Endodermal cell (in vitro differentiated cells): ENCODE results near the gene SELPLG. TPM values are rescaled to one million over a fixed set of nuclear protein-coding genes. Genes with fewer than 3 reads are reported as not detected.
"Not testable (repeated sequence)": the region's sequence is repeated elsewhere in the genome, so short reads cannot be mapped to it uniquely, and the experiment has no call there.

Source experiments
- DNase-seq: peaks from one replicate; pipeline ENCODE4 v3.0.0-alpha.2; 2017
- H3K27ac ChIP-seq: 2 replicates; pipeline ENCODE4 v1.5.1; 2013; ENCODE audit warnings: mild to moderate bottlenecking, low read depth, low read length, moderate library complexity
- H3K27me3 ChIP-seq: 2 replicates; pipeline ENCODE4 v1.6.1; 2013; ENCODE audit warnings: mild to moderate bottlenecking, low read length, moderate library complexity; ENCODE audit not compliant: insufficient read depth, control insufficient read depth, poor library complexity, severe bottlenecking
- H3K36me3 ChIP-seq: 2 replicates; pipeline ENCODE4 v1.7.0; 2013; ENCODE audit warnings: mild to moderate bottlenecking, low read length, moderate library complexity; ENCODE audit not compliant: control insufficient read depth, insufficient read depth
- H3K4me1 ChIP-seq: one replicate; pipeline ENCODE4 v1.7.0; 2013; ENCODE audit warnings: low read length; ENCODE audit not compliant: control insufficient read depth, insufficient read depth
- H3K4me3 ChIP-seq: 2 replicates; pipeline ENCODE4 v1.5.1; 2013; ENCODE audit warnings: mild to moderate bottlenecking, low read length, moderate library complexity
- H3K9ac ChIP-seq: 2 replicates; pipeline ENCODE4 v1.6.1; 2013; ENCODE audit warnings: mild to moderate bottlenecking, low read length, moderate library complexity; ENCODE audit not compliant: poor library complexity, severe bottlenecking; ENCODE audit errors: extremely low read depth
- H3K9me3 ChIP-seq: 2 replicates; pipeline ENCODE4 v1.6.1; 2013; ENCODE audit warnings: mild to moderate bottlenecking, low read length, moderate library complexity; ENCODE audit not compliant: control insufficient read depth
- H3K27ac Mint-ChIP-seq: 2 replicates; pipeline ENCODE4 v1.8.0; 2020; ENCODE audit warnings: mixed read lengths
- H3K27me3 Mint-ChIP-seq: 2 replicates; pipeline ENCODE4 v1.8.0; 2021; ENCODE audit warnings: mild to moderate bottlenecking, mixed read lengths; ENCODE audit not compliant: insufficient read depth
- H3K36me3 Mint-ChIP-seq: 2 replicates; pipeline ENCODE4 v1.8.0; 2020; ENCODE audit warnings: low read depth, mixed read lengths
- H3K4me1 Mint-ChIP-seq: 2 replicates; pipeline ENCODE4 v1.8.0; 2020; ENCODE audit warnings: mixed read lengths
- H3K4me3 Mint-ChIP-seq: 2 replicates; pipeline ENCODE4 v1.8.0; 2020; ENCODE audit warnings: mild to moderate bottlenecking, moderate library complexity, mixed read lengths
- H3K9me3 Mint-ChIP-seq: 2 replicates; pipeline ENCODE4 v1.8.0; 2020; ENCODE audit warnings: mild to moderate bottlenecking, mixed read lengths
- CTCF ChIP-seq: fragments of 200-600 bp; sonication (generic); conservative IDR thresholded peaks from 2 replicates; pipeline ENCODE4 v1.5.0; 2021; ENCODE audit warnings: antibody characterized with exemption, mild to moderate bottlenecking
- WGBS, 2 experiments: methylation state at CpG; one replicate each; pipeline versions ENCODE4 v1.1.5 to v1.1.7; 2013; ENCODE audit warnings: missing lambda C conversion rate in 2 of 2, mixed read lengths in 1 of 2; ENCODE audit not compliant: insufficient coverage in 1 of 2, insufficient read length in 1 of 2; 5-methylcytosine and 5-hydroxymethylcytosine counted together
- total RNA-seq, 2 donors: library from RNA; stranded (reverse); fragmentation: NEBNext Ultra II Directional in 1 of 2; extraction: Animal tissue kit (Norgen Biotek cat#: 25700) in 1 of 2; gene quantifications; 2 replicates in 1 of 2; 3 replicates in 1 of 2; pipeline ENCODE4 v1.2.1, GENCODE V29; 2021

SELPLG gene
- total RNA-seq, 2 donors from 2014 or later = 0.13 TPM; not detected in 1

- WGBS, 2 experiments = 7 to 23% methylated on average over 1 to 4 of the region's 5 CpGs
- H3K4me1 Mint-ChIP-seq = no peaks in the 10 kb centered on the region
- Histone ChIP-seq H3K4me3 (no peak overlapping the region), H3K4me1 (no peaks in the 10 kb centered on the region), H3K27me3 (no peaks in the 10 kb centered on the region), H3K36me3 (peaks cover 36% of the 10 kb centered on the region), H3K27ac (peak overlapping the region; percentile 16), H3K9ac (no peak overlapping the region), H3K9me3 (no peaks in the 10 kb centered on the region)
- no peaks in the 10 kb centered on the region for H3K27me3 Mint-ChIP-seq
- H3K27ac Mint-ChIP-seq = peak overlapping the region; percentile 91
- H3K36me3 Mint-ChIP-seq = peaks cover 13% of the 10 kb centered on the region
- no peaks in the 10 kb centered on the region for H3K9me3 Mint-ChIP-seq
- TF ChIP-seq CTCF = peak; percentile 93
- peak; percentile 97 for DNase-seq
- no peak overlapping the region for H3K4me3 Mint-ChIP-seq
Measured at GRCh38 chr12:108664338-108665258, 30.9 kb upstream of the SELPLG start.

GRCh38 chr12:108663324-108664015 is 29.8 kb upstream of the SELPLG start:
- no peaks in the 10 kb centered on the region for H3K9me3 ChIP-seq
- TF ChIP-seq CTCF = no peak
- no peaks in the 10 kb centered on the region for H3K9me3 Mint-ChIP-seq
- H3K27ac ChIP-seq = no peak overlapping the region
- peaks cover 22% of the 10 kb centered on the region for H3K36me3 Mint-ChIP-seq
- H3K4me1 ChIP-seq = no peaks in the 10 kb centered on the region
- no peak overlapping the region for H3K9ac ChIP-seq
- H3K4me3 Mint-ChIP-seq = no peak overlapping the region
- peaks cover 47% of the 10 kb centered on the region for H3K36me3 ChIP-seq
- H3K4me3 ChIP-seq = no peak overlapping the region
- H3K4me1 Mint-ChIP-seq = no peaks in the 10 kb centered on the region
- no peaks in the 10 kb centered on the region for H3K27me3 Mint-ChIP-seq
- DNase-seq = no peak
- H3K27me3 ChIP-seq = no peaks in the 10 kb centered on the region
- WGBS, 2 experiments = 92 to 97% methylated on average over 3 to 4 of the region's 4 CpGs
- H3K27ac Mint-ChIP-seq = no peak overlapping the region

GRCh38 chr12:108658115-108658514 is 24.4 kb upstream of the SELPLG start:
- not testable (repeated sequence) for H3K27ac ChIP-seq, H3K9ac ChIP-seq, H3K9me3 ChIP-seq, H3K27me3 ChIP-seq, H3K27ac Mint-ChIP-seq, H3K4me3 ChIP-seq, DNase-seq, H3K4me1 ChIP-seq, H3K27me3 Mint-ChIP-seq, H3K4me3 Mint-ChIP-seq
- WGBS, 2 experiments = 100% methylated on average over 2 of the region's 4 CpGs; no CpG with 5 or more reads in 1 of the 2 experiments
- Mint-ChIP-seq H3K4me1 (peaks cover 10% of the 10 kb centered on the region), H3K9me3 (peaks cover 10% of the 10 kb centered on the region), H3K36me3 (peaks cover 46% of the 10 kb centered on the region)
- H3K36me3 ChIP-seq = peaks cover 70% of the 10 kb centered on the region
